Measurements from ENCODE around the gene KCNT2. TPM values are rescaled to one million over a fixed set of nuclear protein-coding genes. Genes with fewer than 3 reads are reported as not detected.

The KCNT2 gene
- total and polyA plus RNA-seq, 9 of the 15 experiments (the other 6 are each of a cell fraction or from before 2014, with no cell fraction given) = 0.13 to 0.73 (median 0.28) TPM

DNA sequence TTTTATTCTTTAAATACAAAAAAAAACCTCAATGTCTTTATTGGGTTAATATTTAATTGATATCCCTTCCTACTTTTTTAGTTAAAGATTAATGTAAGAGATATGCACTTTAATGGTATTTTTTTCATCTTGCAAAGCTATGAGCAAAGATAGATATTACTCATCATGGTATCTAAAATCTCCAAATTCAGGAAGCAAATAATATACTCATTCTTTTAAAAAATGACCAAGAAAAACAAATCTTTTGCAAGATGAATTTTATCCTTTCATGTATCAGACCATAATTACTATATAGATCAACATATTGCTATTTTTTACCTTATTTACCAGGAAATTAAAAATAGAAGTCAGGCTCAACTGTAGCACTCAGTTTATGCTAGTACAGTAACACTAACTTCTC lies 330.4 kb downstream of the KCNT2 start:
- ATAC-seq = no peak
- Histone ChIP-seq H2AFZ (ENCODE audit: low read depth, low read length) (no peak overlapping the region), H3K9ac (ENCODE audit: insufficient read depth in 1 of 2, low read depth in 2 of 2, low read length in 2 of 2) (no peak overlapping the region), H3K4me3 (no peak overlapping the region), H4K20me1 (replicated peaks; ENCODE audit: control insufficient read depth, insufficient read depth, low read length) (no peaks in the 10 kb centered on the region), H3K27ac (ENCODE audit: extremely low read depth, low read depth, low read length) (no peak overlapping the region), H3K79me2 (ENCODE audit: control insufficient read depth, insufficient read depth, low read length) (no peaks in the 10 kb centered on the region), H3K9me1 (ENCODE audit: control insufficient read depth, insufficient read depth, low read length) (no peaks in the 10 kb centered on the region), H3K9me3 (replicated peaks; ENCODE audit: control insufficient read depth, insufficient read depth, low read depth, low read length) (no peaks in the 10 kb centered on the region), H3K4me1 (replicated peaks in 1 of 2; ENCODE audit: control insufficient read depth in 2 of 2, insufficient read depth in 2 of 2, low read length in 2 of 2) (no peaks in the 10 kb centered on the region), H3K36me3 (ENCODE audit: control insufficient read depth, insufficient read depth, low read length) (no peaks in the 10 kb centered on the region), H3K4me2 (ENCODE audit: insufficient read depth, low read length) (no peak overlapping the region), H3K27me3 (ENCODE audit: control insufficient read depth in 2 of 2, insufficient read depth in 2 of 2, low read length in 2 of 2) (no peaks in the 10 kb centered on the region)
- no peak for FAIRE-seq
- intact Hi-C loops (cut with micrococcal nuclease) = no loop called here
- in situ Hi-C loops (cut with MboI) = no loop called here
- DNase-seq (ENCODE audit: extremely low read depth in 1 of 4, low spot score in 3 of 4) = no peak
- ChIA-PET CTCF (ENCODE audit: low intra/inter-chr PET ratio) (no interaction called here), POLR2A (no interaction called here)
- TF ChIP-seq, protein P1, sequence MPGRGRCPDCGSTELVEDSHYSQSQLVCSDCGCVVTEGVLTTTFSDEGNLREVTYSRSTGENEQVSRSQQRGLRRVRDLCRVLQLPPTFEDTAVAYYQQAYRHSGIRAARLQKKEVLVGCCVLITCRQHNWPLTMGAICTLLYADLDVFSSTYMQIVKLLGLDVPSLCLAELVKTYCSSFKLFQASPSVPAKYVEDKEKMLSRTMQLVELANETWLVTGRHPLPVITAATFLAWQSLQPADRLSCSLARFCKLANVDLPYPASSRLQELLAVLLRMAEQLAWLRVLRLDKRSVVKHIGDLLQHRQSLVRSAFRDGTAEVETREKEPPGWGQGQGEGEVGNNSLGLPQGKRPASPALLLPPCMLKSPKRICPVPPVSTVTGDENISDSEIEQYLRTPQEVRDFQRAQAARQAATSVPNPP (IDR thresholded peaks at IDR 0.05; ENCODE audit: borderline replicate concordance, insufficient read depth, insufficient read length) = no peak
- TF ChIP-seq, protein P2, sequence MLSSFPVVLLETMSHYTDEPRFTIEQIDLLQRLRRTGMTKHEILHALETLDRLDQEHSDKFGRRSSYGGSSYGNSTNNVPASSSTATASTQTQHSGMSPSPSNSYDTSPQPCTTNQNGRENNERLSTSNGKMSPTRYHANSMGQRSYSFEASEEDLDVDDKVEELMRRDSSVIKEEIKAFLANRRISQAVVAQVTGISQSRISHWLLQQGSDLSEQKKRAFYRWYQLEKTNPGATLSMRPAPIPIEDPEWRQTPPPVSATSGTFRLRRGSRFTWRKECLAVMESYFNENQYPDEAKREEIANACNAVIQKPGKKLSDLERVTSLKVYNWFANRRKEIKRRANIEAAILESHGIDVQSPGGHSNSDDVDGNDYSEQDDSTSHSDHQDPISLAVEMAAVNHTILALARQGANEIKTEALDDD (IDR thresholded peaks at IDR 0.05) = no peak
- no TSS peak for BruUV-seq (replicated peaks)

DNA sequence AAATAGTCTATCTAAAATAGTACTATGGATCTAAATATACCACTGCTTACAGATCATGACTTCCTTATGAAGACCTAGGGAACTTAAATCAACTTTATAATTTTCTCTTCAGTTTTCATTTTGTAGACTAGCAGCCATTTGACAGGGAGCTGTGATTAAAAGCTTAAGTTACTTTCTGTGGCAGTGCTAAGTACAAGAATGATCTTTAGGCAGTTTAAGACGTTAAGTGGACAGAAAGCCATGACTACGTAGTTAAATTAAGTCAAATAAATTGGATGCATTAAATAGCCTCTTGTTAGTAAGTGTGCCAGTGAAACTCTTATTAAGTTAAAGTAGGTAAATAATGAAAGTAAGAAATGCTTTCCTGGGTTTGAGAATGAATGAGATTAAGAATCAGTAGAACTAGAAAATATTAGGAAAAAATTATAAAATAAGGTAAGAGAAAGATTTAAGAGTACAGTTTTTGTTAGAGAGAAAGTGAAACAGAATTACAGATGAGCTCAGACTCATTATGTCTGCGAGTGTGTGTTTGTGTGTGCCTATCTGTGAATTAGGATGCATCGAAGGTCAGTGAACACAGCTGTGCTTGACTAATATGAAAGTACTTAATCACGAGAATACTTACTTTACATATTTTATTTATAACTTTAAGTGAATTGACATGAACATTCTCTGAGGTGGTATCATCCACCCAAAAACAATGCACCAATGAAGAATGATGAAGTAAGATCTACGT lies 336.9 kb downstream of the KCNT2 start:
- no TSS peak for BruUV-seq (replicated peaks)
- FAIRE-seq (no peak), DNase-seq (ENCODE audit: extremely low read depth in 1 of 4, low spot score in 3 of 4) (no peak), ATAC-seq (no peak)
- in situ Hi-C loops (cut with MboI) (no loop called here), intact Hi-C loops (cut with micrococcal nuclease) (no loop called here)
- no peak overlapping the region for H3K4me3 ChIP-seq
- H3K4me1 ChIP-seq (replicated peaks in 1 of 2; ENCODE audit: control insufficient read depth in 2 of 2, insufficient read depth in 2 of 2, low read length in 2 of 2) = no peaks in the 10 kb centered on the region
- no peak overlapping the region for H3K27ac ChIP-seq (ENCODE audit: extremely low read depth, low read depth, low read length)
- no peaks in the 10 kb centered on the region for H3K9me3 ChIP-seq (replicated peaks; ENCODE audit: control insufficient read depth, insufficient read depth, low read depth, low read length)
- no peaks in the 10 kb centered on the region for H3K36me3 ChIP-seq (ENCODE audit: control insufficient read depth, insufficient read depth, low read length)
- no peaks in the 10 kb centered on the region for H4K20me1 ChIP-seq (replicated peaks; ENCODE audit: control insufficient read depth, insufficient read depth, low read length)
- under 1% methylated on average over 6 of the region's 6 CpGs for WGBS (ENCODE audit: insufficient coverage, low coverage, missing lambda C conversion rate)
- ChIA-PET CTCF (ENCODE audit: low intra/inter-chr PET ratio) (no interaction called here), POLR2A (no interaction called here)
- no peaks in the 10 kb centered on the region for H3K27me3 ChIP-seq (ENCODE audit: control insufficient read depth in 2 of 2, insufficient read depth in 2 of 2, low read length in 2 of 2)
- H3K9ac ChIP-seq (ENCODE audit: insufficient read depth in 1 of 2, low read depth in 2 of 2, low read length in 2 of 2) = no peak overlapping the region
- no peak overlapping the region for H3K4me2 ChIP-seq (ENCODE audit: insufficient read depth, low read length)
- no peaks in the 10 kb centered on the region for H3K79me2 ChIP-seq (ENCODE audit: control insufficient read depth, insufficient read depth, low read length)
- no peaks in the 10 kb centered on the region for H3K9me1 ChIP-seq (ENCODE audit: control insufficient read depth, insufficient read depth, low read length)
- peak overlapping the region; percentile 42; the same call in 1 of the 2 replicates for H2AFZ ChIP-seq (ENCODE audit: low read depth, low read length)
- TF ChIP-seq ELF1 (tag; IDR thresholded peaks at IDR 0.05) = no peak
- TF ChIP-seq NR3C1 (CRISPR knock-in tag; IDR thresholded peaks at IDR 0.05) = no peak
- TF ChIP-seq FOS (IDR thresholded peaks at IDR 0.05; ENCODE audit: extremely low read depth, insufficient read length) = no peak
- TF ChIP-seq, protein P3, sequence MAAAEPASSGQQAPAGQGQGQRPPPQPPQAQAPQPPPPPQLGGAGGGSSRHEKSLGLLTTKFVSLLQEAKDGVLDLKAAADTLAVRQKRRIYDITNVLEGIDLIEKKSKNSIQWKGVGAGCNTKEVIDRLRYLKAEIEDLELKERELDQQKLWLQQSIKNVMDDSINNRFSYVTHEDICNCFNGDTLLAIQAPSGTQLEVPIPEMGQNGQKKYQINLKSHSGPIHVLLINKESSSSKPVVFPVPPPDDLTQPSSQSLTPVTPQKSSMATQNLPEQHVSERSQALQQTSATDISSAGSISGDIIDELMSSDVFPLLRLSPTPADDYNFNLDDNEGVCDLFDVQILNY (CRISPR knock-in tag; IDR thresholded peaks at IDR 0.05) = no peak
- TF ChIP-seq, protein P4, sequence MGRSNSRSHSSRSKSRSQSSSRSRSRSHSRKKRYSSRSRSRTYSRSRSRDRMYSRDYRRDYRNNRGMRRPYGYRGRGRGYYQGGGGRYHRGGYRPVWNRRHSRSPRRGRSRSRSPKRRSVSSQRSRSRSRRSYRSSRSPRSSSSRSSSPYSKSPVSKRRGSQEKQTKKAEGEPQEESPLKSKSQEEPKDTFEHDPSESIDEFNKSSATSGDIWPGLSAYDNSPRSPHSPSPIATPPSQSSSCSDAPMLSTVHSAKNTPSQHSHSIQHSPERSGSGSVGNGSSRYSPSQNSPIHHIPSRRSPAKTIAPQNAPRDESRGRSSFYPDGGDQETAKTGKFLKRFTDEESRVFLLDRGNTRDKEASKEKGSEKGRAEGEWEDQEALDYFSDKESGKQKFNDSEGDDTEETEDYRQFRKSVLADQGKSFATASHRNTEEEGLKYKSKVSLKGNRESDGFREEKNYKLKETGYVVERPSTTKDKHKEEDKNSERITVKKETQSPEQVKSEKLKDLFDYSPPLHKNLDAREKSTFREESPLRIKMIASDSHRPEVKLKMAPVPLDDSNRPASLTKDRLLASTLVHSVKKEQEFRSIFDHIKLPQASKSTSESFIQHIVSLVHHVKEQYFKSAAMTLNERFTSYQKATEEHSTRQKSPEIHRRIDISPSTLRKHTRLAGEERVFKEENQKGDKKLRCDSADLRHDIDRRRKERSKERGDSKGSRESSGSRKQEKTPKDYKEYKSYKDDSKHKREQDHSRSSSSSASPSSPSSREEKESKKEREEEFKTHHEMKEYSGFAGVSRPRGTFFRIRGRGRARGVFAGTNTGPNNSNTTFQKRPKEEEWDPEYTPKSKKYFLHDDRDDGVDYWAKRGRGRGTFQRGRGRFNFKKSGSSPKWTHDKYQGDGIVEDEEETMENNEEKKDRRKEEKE (IDR thresholded peaks at IDR 0.05; ENCODE audit: borderline replicate concordance in 1 of 2, control insufficient read depth in 1 of 2, low read depth in 2 of 2, low read length in 1 of 2) = no peak
- no peak for TF ChIP-seq ZNF584 (CRISPR knock-in tag; IDR thresholded peaks at IDR 0.05; ENCODE audit: low read depth)
